IPS-18a (cell line): ENCODE measurements around the gene LTBP2.

Source experiments
- H3K27ac ChIP-seq: one replicate; pipeline ENCODE4 v1.5.1; 2013; ENCODE audit warnings: low read length
- H3K27me3 ChIP-seq: one replicate; pipeline ENCODE4 v1.6.1; 2013; ENCODE audit warnings: mild to moderate bottlenecking, low read length; ENCODE audit not compliant: control insufficient read depth, insufficient read depth
- H3K36me3 ChIP-seq: one replicate; pipeline ENCODE4 v1.6.1; 2013; ENCODE audit warnings: low read depth, low read length; ENCODE audit not compliant: control insufficient read depth
- H3K4me1 ChIP-seq: one replicate; pipeline ENCODE4 v1.6.1; 2013; ENCODE audit warnings: low read depth, low read length; ENCODE audit not compliant: control insufficient read depth
- H3K4me3 ChIP-seq: one replicate; pipeline ENCODE4 v1.5.1; 2013; ENCODE audit warnings: low read length
- H3K9ac ChIP-seq: one replicate; pipeline ENCODE4 v1.6.1; 2013; ENCODE audit warnings: mild to moderate bottlenecking, low read length, moderate library complexity
- H3K9me3 ChIP-seq: one replicate; pipeline ENCODE4 v1.6.1; 2013; ENCODE audit warnings: low read depth, low read length; ENCODE audit not compliant: control insufficient read depth

The LTBP2 gene

DNA sequence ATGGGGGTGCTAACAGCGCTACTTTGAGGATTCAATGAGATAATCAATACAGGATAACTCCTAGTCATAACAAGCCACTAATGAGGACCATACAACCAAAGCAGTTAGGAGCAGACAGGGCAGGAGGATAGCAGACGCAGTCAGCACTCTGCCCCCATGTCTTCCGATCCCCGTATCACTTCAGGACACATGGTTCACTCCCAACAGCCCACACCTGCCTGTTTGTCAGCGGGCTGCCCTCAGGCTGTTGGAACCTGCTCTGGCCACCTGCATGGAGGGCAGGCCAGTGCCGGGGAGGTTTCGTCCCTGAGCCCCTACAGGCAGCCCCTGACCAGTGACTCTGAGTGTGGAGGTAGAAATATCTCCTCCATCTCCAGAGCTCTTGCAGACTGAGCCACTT is 37.1 kb upstream of the LTBP2 start:
- Histone ChIP-seq H3K36me3 (no peaks in the 10 kb centered on the region), H3K9me3 (no peaks in the 10 kb centered on the region), H3K4me3 (no peak overlapping the region), H3K27ac (no peak overlapping the region), H3K27me3 (no peaks in the 10 kb centered on the region), H3K4me1 (peaks cover 13% of the 10 kb centered on the region), H3K9ac (no peak overlapping the region)

DNA sequence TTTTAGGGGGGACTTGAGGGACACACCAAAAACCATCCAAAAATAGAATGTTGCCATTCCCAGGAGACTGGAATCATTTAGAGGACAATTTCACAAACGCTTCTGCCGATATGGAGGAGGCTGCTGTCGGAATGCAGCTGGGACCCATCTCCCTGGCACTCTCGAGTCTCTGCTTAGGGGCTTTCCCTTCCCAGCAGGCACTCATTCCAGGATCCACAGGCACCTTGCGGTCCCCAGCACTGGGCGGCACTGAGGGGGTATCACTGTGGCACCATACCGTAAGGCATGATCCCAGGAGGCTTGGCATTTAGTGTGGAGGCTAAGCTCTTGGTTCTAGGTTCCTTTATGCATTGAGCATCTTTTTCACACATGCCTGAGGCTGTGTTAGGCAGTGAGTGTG is 36.6 kb upstream of the LTBP2 start:
- H3K9ac ChIP-seq, result no peak overlapping the region
- no peak overlapping the region for H3K27ac ChIP-seq
- peaks cover 13% of the 10 kb centered on the region for H3K4me1 ChIP-seq
- H3K36me3 ChIP-seq, result no peaks in the 10 kb centered on the region
- no peaks in the 10 kb centered on the region for H3K27me3 ChIP-seq
- no peak overlapping the region for H3K4me3 ChIP-seq
- no peaks in the 10 kb centered on the region for H3K9me3 ChIP-seq

DNA sequence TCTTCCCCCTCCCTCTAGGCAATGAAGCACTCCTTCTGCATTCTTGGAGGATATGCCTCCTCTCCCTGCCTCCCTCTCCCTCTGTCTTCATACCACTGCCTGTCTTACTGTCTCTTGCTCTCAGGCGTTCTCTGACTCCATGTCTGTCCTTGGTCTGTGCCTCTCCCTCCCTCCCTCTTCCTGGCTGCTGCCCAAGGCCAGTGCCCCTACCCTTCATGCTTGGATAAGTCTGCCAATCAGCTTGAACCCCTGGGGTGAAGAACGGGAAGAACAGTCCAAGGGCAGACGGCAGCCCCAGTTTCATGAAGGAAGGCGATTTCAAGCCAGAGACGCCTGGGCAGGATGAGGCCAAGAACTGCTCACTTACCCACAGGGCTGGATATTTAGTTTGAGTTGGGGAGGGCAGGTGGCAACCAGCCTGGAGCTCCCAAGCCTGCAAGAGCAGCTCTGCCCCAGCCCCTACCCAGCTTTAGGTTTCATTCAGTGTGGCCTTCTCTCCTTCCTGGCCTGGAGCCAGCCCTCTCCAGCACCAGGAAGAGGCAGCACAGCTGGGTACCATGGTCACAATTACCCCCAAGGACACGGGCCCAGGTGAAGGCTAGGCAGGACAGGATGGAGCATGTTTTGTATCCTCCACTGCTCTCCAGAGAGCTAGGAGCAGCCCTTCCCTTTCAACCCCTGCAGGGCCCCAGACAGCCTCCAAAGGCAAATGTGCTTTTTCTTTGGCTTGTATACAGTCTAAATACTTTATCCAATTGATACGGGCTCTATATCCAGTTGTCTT is 35.8 kb upstream of the LTBP2 start:
- Histone ChIP-seq H3K27ac (no peak overlapping the region), H3K9ac (no peak overlapping the region), H3K4me3 (no peak overlapping the region), H3K4me1 (peaks cover 13% of the 10 kb centered on the region), H3K9me3 (no peaks in the 10 kb centered on the region), H3K36me3 (no peaks in the 10 kb centered on the region), H3K27me3 (no peaks in the 10 kb centered on the region)

GRCh38 chr14:74647061-74647677 is 35.1 kb upstream of the LTBP2 start:
- no peaks in the 10 kb centered on the region for H3K36me3 ChIP-seq
- H3K4me3 ChIP-seq, result no peak overlapping the region
- H3K9ac ChIP-seq, result no peak overlapping the region
- peaks cover 13% of the 10 kb centered on the region for H3K4me1 ChIP-seq
- H3K27me3 ChIP-seq, result no peaks in the 10 kb centered on the region
- H3K9me3 ChIP-seq, result no peaks in the 10 kb centered on the region
- no peak overlapping the region for H3K27ac ChIP-seq

DNA sequence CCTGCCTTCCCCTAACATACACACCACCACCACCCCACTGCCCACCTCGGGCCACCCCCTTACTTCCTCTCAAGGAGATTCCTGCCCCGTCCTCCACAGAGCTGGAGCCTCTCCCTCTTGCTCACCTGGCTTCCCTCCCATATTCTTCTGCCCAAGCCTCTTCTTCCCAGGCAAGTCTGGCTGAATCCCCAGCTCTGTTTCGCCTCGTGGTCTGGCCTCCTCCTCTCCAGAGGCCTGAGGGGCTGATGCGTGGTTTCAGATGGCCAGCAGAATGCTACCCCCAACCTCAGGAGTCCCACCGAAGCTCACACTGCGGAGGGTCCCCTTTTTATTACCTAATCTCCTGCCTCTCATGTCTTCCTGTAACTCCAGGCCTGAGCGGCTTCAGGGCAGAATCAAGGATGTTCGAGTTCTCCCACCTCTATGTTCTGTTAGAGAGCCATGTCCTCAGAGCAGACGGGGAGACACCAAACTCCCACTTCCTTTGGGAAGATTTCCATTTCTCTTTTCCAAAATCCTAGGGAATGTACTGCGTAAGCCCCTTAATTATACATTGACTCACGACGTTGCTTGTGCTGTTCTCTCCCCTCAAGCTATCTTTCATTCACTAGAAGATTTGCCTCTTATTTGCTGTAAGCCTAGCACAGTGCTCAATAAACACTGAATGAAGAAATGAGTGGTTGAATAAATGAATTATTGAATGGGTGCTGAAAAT is 33.9 kb upstream of the LTBP2 start:
- H3K4me1 ChIP-seq, result peaks cover 13% of the 10 kb centered on the region

DNA sequence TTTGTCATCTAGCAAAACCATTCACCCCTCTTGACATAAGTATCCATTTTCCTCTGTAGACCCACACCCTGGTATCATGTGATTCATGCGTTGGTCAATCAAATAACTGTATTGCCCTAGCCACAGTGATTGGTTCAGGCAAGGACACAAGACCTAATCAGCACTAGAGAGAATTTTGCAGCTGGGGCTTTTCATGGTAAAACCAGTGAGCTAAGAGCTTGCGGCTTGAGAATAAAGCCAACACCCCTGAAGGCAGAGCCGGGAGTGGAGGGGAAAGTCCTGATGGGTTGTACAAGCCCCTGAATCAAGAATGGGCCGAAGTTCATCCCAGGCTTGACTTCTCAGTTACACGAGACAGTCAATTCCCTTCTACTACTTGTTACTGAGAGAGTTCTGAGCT is 33.2 kb upstream of the LTBP2 start:
- Histone ChIP-seq H3K36me3 (no peaks in the 10 kb centered on the region), H3K9ac (no peak overlapping the region), H3K27me3 (no peaks in the 10 kb centered on the region), H3K4me3 (no peak overlapping the region), H3K27ac (no peak overlapping the region), H3K4me1 (peaks cover 13% of the 10 kb centered on the region), H3K9me3 (no peaks in the 10 kb centered on the region)

More for the DNA sequence above, 33.9 kb upstream of the LTBP2 start:
- Histone ChIP-seq H3K27me3 (no peaks in the 10 kb centered on the region), H3K9ac (no peak overlapping the region), H3K36me3 (no peaks in the 10 kb centered on the region), H3K4me3 (no peak overlapping the region), H3K27ac (no peak overlapping the region), H3K9me3 (no peaks in the 10 kb centered on the region)

GRCh38 chr14:74641601-74642391 is 29.8 kb upstream of the LTBP2 start:
- Histone ChIP-seq H3K9ac (no peak overlapping the region), H3K4me3 (no peak overlapping the region), H3K36me3 (no peaks in the 10 kb centered on the region), H3K27me3 (no peaks in the 10 kb centered on the region), H3K9me3 (no peaks in the 10 kb centered on the region), H3K4me1 (no peaks in the 10 kb centered on the region), H3K27ac (no peak overlapping the region)

- Histone ChIP-seq H3K9me3 (no peaks in the 10 kb centered on the region), H3K9ac (no peak overlapping the region), H3K27ac (no peak overlapping the region), H3K4me3 (no peak overlapping the region), H3K36me3 (no peaks in the 10 kb centered on the region), H3K4me1 (no peaks in the 10 kb centered on the region), H3K27me3 (no peaks in the 10 kb centered on the region)
Observed at GRCh38 chr14:74638966-74639365, 26.9 kb upstream of the LTBP2 start.

GRCh38 chr14:74638066-74638465 is 26.0 kb upstream of the LTBP2 start:
- Histone ChIP-seq H3K4me3 (no peak overlapping the region), H3K27ac (no peak overlapping the region), H3K9ac (no peak overlapping the region), H3K27me3 (no peaks in the 10 kb centered on the region), H3K9me3 (no peaks in the 10 kb centered on the region), H3K4me1 (no peaks in the 10 kb centered on the region), H3K36me3 (no peaks in the 10 kb centered on the region)

DNA sequence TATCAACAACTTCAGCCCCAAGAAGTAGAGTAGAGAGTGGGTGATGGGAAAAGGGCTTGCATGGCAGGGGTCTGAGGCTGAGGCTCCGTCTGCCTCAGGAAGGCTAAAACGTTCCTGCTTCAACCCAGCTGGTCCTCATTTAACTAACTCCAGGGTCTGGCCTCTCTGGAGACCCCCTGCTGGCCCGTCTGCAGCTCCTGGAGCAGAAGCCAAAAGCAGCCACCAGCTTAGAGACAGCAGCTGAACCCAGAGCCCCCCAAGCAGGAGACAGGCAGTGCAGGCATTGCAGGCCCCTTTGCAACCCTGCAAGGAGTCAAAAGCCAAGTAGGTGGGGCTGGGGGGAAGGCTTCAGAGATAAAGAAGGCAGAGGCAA is 25.1 kb upstream of the LTBP2 start:
- Histone ChIP-seq H3K27me3 (no peaks in the 10 kb centered on the region), H3K9ac (no peak overlapping the region), H3K4me3 (no peak overlapping the region), H3K9me3 (no peaks in the 10 kb centered on the region), H3K4me1 (no peaks in the 10 kb centered on the region), H3K27ac (no peak overlapping the region), H3K36me3 (no peaks in the 10 kb centered on the region)

DNA sequence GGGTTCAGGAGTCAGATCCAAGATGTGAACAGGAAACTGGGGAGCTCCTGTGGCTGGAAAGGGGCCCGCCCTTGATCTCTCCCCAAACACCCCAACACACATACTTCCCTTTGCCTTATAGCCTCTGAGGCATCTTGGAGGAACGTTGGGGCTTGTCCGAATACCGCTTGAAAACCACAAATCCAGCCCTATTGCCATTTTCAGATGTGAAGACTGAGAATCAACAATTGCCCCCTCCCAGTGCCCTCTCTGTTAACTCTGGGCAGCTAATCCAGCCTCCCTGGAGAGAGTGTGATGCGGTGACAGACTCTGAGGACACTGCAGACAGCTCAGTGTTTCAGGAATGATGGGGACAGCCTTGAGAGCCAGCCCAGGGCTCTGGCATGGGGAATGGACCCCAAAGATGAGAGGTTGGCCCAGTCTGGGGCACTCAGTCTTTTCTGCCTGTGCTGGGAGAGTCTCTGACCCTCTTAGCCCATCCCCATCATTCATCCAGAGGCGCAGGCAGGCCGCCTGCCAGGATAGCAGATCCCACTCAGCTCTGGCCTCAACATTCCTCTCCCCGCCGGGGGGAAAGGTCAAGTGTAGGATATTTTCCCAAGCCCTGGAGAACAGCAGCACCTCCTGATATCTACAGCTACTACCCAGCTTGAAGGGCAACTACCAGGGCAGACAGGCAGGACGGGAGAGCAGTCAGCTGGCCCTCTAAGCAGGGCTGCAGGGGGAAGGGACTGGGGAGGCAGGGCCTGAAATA is 24.6 kb upstream of the LTBP2 start:
- no peak overlapping the region for H3K4me3 ChIP-seq
- H3K9ac ChIP-seq, result no peak overlapping the region
- no peaks in the 10 kb centered on the region for H3K9me3 ChIP-seq
- H3K36me3 ChIP-seq, result no peaks in the 10 kb centered on the region
- no peaks in the 10 kb centered on the region for H3K4me1 ChIP-seq
- no peaks in the 10 kb centered on the region for H3K27me3 ChIP-seq
- H3K27ac ChIP-seq, result no peak overlapping the region
